Testis (tissue), 3 donors: ENCODE data around the gene PRICKLE4. TPM values are rescaled to one million over a fixed set of nuclear protein-coding genes. Genes with fewer than 3 reads are reported as not detected.

ENCODE experiments used
- DNase-seq: peaks from one replicate; pipeline ENCODE4 v3.0.0-alpha.2; 2019
- H3K27ac ChIP-seq, 2 donors: fragments of 200-600 bp; sonication (generic); one replicate each; pipeline ENCODE4 v1.5.1; 2019
- H3K27me3 ChIP-seq: fragments of 200-600 bp; sonication (generic); one replicate; pipeline ENCODE4 v1.5.1; 2019
- H3K36me3 ChIP-seq: fragments of 200-600 bp; sonication (generic); one replicate; pipeline ENCODE4 v1.5.1; 2017; ENCODE audit warnings: low read depth; ENCODE audit errors: missing control alignments
- H3K4me1 ChIP-seq: fragments of 200-600 bp; sonication (generic); one replicate; pipeline ENCODE4 v1.5.1; 2019
- H3K4me3 ChIP-seq, 2 donors: fragments of 200-600 bp; sonication (generic); one replicate each; pipeline ENCODE4 v1.5.1; 2017 to 2019
- H3K9me3 ChIP-seq: fragments of 200-600 bp; sonication (generic); one replicate; pipeline ENCODE4 v1.5.1; 2017
- CTCF ChIP-seq, 3 experiments: fragments of 450-650 bp in 2 of 3; fragments of 200-600 bp in 1 of 3; sonication (generic) in 1 of 3; IDR thresholded peaks; one replicate each; pipeline ENCODE4 v1.5.1; 2016 to 2019; ENCODE audit warnings: antibody characterized with exemption in 3 of 3, mild to moderate bottlenecking in 2 of 3, moderate library complexity in 1 of 3
- POLR2A ChIP-seq: fragments of 450-650 bp; IDR thresholded peaks from one replicate; pipeline ENCODE4 v1.6.1; 2017; ENCODE audit warnings: antibody characterized with exemption, mild to moderate bottlenecking, moderate library complexity
- WGBS, 2 donors: methylation state at CpG; one replicate each; pipeline ENCODE4 v1.1.5; 2018; 5-methylcytosine and 5-hydroxymethylcytosine counted together
- intact Hi-C: fragments of 100-400 bp; cut with DNase I; formaldehyde crosslinking; loops from one replicate; pipeline ENCODE4 v1.15.1; 2023; ENCODE audit warnings: low total_unique reads
- polyA plus RNA-seq: library from polyadenylated mRNA; stranded (reverse); fragments of 350-450 nt; fragmentation: Illumina TruSeq; extraction: RNeasy Lipid Tissue Mini Kit (QIAGEN cat#74804); gene quantifications from one replicate; pipeline ENCODE4 v1.2.3, GENCODE V29; 2014; ENCODE audit warnings: low read depth, low replicate concordance; ENCODE audit not compliant: insufficient read depth
- total RNA-seq, 2 donors: library from RNA; depleted of rRNA; stranded (reverse); fragments of >200 nt; gene quantifications; one replicate each; pipeline ENCODE4 v1.2.3, GENCODE V29; 2016

Gene PRICKLE4
- total and polyA plus RNA-seq, 3 donors from 2014 or later: 1.9 to 10.6 TPM; not detected in 1

DNA sequence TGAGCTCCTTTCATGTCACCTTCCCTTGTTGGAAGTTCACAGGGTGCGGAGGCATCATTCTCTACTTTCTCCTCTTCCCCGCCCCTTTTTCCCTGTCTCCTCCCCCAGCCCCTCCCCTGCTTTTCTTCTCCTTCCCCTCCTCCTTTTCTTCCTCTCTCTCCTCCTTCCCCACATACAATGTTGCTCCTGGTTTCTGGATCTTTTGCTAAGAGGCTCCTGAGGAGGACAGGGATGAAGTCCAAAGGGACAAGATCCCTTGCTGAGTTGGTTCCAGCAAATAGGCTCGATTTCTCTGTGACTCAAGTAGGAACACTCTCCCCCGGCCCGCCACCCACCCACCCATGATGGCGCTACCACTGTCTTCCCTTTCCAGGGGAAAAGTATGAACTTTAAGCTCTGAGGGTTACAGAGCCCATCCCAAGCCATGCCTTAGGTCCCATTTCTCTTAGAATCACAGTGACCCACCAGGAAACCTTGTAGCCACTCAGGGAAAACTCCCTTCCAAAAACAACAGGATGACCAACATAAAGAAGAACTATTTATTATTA, 44.3 kb upstream of the PRICKLE4 start:
- intact Hi-C loops: no loop called here
- no peak overlapping the region for H3K4me3 ChIP-seq
- DNase-seq: no peak
- 53 to 58% methylated on average over 6 of the region's 6 CpGs for WGBS, 2 donors
- no peaks in the 10 kb centered on the region for H3K36me3 ChIP-seq
- H3K27ac ChIP-seq: no peak overlapping the region
- H3K9me3 ChIP-seq: no peaks in the 10 kb centered on the region
- no peak for TF ChIP-seq CTCF (IDR thresholded peaks at IDR 0.05)
- TF ChIP-seq POLR2A: no peak
- no peaks in the 10 kb centered on the region for H3K27me3 ChIP-seq
- H3K4me1 ChIP-seq: peaks cover 12% of the 10 kb centered on the region

DNA sequence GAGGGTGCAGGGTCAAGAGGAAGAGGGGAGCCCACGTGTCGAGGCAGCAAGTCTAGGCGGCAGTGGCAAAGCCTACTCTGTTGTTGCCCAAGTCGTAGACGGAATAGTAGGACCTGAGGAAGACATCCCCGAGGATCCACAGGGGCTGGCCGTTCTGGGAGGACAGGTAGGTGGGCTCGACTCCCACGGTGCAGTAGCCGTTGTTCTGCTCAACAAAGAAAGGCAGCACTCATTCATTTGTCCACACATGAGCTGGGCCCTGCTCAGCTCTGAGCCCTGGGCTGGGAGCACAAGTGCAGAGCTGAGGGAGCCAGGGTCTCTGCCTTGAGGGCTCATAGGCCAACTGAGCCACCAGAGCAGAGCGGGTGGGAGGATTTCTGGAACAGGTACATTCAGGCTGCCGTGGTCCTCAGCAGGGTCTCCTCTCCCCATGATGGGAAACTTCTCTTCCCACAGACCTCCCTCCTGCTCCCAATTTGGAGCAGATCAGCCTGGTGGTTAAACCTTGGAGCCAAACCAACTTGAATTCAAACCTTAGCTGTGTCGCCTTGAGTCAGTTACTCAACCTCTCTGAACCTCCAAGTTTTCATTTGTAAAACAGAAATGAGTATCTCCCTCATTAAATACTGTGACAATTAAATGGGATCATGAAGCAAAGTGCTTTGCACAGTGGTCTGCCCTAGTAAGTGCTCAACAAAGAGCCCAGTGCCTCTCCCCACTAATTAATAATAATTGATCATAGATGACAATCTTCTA, 43.6 kb upstream of the PRICKLE4 start:
- DNase-seq: no peak
- TF ChIP-seq POLR2A (no peak), CTCF (IDR thresholded peaks at IDR 0.05) (no peak)
- WGBS, 2 donors: 78 to 82% methylated on average over 13 of the region's 13 CpGs
- Histone ChIP-seq H3K4me1 (peaks cover 12% of the 10 kb centered on the region), H3K27me3 (no peaks in the 10 kb centered on the region), H3K36me3 (no peaks in the 10 kb centered on the region), H3K9me3 (no peaks in the 10 kb centered on the region), H3K4me3 (no peak overlapping the region), H3K27ac (no peak overlapping the region)
- intact Hi-C loops: no loop called here

GRCh38 chr6:41737591-41738130, 42.9 kb upstream of the PRICKLE4 start:
- no peak for TF ChIP-seq POLR2A
- TF ChIP-seq CTCF (IDR thresholded peaks at IDR 0.05): no peak
- H3K27ac ChIP-seq: no peak overlapping the region
- no peaks in the 10 kb centered on the region for H3K9me3 ChIP-seq
- H3K4me3 ChIP-seq: no peak overlapping the region
- H3K36me3 ChIP-seq: no peaks in the 10 kb centered on the region
- DNase-seq: no peak
- no peaks in the 10 kb centered on the region for H3K27me3 ChIP-seq
- H3K4me1 ChIP-seq: peaks cover 12% of the 10 kb centered on the region
- 90 to 96% methylated on average over 6 of the region's 6 CpGs for WGBS, 2 donors
- intact Hi-C loops: no loop called here

DNA sequence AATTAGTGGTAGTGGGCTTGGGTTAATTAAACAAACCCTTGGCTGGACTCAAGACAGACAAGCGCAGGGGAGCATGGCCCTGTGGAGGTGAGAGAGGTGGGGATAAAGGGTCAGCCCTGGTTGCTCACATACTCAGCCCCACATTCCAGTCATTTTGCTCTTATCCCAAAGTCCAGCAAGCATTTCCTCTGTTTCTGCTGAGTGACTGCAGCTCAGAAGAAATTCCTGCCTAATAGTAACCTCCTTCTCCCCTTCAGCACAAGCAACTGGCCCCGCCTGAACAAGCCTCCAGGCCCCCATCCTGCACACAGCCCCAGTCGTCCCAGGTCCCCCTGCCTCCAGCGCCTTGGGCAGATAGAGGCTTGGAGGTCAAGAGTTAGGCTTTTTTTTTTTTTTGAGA, 41.5 kb upstream of the PRICKLE4 start:
- intact Hi-C loops: no loop called here
- Histone ChIP-seq H3K9me3 (no peaks in the 10 kb centered on the region), H3K4me1 (peaks cover 4% of the 10 kb centered on the region), H3K36me3 (no peaks in the 10 kb centered on the region), H3K4me3 (no peak overlapping the region), H3K27ac (no peak overlapping the region), H3K27me3 (no peaks in the 10 kb centered on the region)
- TF ChIP-seq CTCF (IDR thresholded peaks at IDR 0.05) (no peak), POLR2A (no peak)
- no peak for DNase-seq
- 75 to 80% methylated on average over 4 of the region's 4 CpGs for WGBS, 2 donors
